Measurements from ENCODE around the gene ATAD3B.
"Not testable (repeated sequence)": the region's sequence is repeated elsewhere in the genome, so short reads cannot be mapped to it uniquely, and the experiment has no call there.

ATAD3B gene, protein sequence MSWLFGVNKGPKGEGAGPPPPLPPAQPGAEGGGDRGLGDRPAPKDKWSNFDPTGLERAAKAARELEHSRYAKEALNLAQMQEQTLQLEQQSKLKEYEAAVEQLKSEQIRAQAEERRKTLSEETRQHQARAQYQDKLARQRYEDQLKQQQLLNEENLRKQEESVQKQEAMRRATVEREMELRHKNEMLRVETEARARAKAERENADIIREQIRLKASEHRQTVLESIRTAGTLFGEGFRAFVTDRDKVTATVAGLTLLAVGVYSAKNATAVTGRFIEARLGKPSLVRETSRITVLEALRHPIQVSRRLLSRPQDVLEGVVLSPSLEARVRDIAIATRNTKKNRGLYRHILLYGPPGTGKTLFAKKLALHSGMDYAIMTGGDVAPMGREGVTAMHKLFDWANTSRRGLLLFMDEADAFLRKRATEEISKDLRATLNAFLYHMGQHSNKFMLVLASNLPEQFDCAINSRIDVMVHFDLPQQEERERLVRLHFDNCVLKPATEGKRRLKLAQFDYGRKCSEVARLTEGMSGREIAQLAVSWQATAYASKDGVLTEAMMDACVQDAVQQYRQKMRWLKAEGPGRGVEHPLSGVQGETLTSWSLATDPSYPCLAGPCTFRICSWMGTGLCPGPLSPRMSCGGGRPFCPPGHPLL

GRCh38 chr1:1471389-1472052 is at the start of gene ATAD3B:
Gene ATAD3B, plus strand, starts transcription at chr1:1471765. Its CDS starts 120 bp downstream, at chr1:1471885.
- peak; percentile 94 for DNase-seq (ENCODE audit: low spot score)

GRCh38 chr1:1421907-1422464 is 49.6 kb upstream of the ATAD3B start:
- DNase-seq (ENCODE audit: low spot score) = no peak

GRCh38 chr1:1422465-1423244 is 48.9 kb upstream of the ATAD3B start:
- DNase-seq (ENCODE audit: low spot score) = no peak

DNA sequence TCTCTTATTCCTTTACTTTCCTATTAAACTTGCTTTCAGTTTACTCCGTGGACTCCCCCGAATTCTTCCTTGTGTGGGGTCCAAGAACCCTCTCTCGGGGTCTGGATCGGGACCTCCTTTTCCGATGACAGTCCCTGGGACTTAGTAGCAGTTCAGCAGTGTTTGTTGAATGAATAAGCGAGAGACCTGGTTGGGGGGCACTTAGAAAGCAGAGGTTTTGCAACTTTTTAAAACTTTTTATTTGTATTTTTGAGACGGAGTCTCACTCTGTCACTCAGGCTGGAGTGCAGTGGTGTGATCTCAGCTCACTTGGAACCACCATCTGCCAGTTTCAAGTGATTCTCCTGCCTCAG is 48.3 kb upstream of the ATAD3B start:
- DNase-seq (ENCODE audit: low spot score) = no peak

DNA sequence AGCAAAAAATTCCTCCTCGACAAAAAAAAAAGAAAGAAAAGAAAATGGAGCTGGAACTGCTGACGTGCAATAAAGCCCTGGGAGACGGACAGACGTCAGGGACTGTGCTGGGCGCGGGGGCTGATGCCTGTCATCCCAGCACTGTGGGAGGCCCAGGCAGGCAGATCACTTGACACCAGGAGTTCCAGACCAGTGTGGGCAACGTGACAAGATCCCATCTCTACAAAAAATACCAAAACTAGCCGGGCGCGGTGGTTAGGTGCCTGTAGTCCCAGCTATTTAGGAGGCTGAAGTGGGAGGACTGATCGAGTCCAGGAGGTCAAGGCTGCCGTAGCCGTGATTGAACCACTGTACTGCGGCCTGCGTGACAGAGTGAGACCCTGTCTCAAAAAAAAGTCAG is 46.9 kb upstream of the ATAD3B start:
- no peak for DNase-seq (ENCODE audit: low spot score)

DNA sequence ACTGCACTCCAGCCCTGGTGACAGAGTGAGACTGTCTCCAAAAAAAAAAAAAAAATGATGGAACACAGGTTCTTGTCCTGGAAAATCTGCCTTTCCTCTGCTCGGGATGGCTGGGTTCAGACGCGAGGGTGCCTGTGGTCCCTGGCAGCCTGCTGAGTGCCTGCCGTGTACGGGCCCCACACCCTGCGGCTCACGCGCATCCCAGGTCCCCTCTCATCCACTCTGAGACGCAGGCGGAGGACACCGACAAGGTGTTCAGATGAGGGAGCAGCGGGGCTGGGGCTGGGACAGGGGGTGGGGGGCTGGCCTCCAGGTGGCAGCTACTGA is 46.2 kb upstream of the ATAD3B start:
- DNase-seq (ENCODE audit: low spot score) = no peak

DNA sequence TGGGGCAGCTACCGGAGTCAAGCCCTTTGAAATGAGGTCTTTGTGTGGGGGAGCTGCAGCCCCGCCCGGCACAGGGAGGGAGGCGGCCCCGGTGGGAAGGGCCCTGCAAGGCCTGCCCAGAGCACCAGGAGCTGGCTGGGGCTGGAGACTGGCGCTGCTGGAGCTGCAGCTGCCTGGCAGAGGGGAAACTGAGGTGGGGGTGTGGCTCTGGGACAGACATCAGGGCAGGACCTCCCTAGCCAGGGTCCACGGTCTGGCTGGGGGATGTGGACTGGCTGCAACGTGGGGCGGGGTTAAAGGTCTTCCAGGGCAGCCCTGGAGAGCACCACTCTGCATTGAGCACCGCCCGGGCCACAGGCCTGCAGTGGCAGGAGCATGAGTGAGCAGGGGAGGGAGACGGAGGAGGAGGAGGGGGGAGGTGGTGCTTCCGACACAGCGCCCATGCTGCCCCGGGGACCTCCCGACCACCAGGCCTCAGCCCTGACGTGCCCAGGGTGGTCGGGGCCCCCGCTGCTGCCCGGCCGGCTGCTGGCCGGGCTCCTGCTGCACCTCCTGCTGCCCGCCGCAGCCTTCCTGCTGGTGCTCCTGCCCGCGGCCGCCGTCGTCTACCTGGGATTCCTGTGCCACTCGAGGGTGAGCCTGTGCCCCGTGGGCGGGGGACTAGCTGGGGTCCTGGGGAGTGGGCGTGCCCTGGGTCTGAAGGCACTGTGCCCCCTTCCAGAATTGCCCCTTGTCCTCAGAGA is 45.6 kb upstream of the ATAD3B start:
- DNase-seq (ENCODE audit: low spot score) = no peak

DNA sequence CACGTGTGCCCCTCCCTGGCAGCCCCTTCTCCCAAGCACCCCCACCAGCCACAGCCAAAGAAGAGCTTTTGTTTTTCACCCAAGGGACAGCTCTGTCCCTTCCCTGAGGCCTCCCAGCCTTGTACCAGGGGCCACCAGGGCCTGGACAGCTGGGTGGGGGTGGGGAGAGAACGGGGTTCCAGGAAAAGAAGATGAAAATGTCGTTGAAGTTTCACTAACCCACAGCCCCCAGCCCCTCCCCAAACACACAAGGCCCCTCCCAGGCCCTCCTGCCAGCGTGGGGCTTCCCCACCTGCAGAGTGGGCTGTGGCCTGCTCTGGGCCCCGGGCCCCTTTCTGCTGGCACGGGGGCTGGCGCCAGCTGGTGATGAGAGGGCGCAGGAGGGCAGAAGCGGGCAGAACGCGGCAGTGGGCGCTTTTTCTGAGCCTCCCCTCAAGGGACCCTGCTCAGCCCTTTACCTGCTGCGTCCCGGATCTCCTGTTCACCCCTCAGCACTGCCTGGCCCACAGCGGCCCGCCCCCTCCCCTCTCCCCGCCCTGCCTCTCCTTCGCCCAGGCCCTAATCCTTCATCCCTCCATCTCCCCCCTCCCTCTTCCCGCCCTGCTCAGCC is 45.0 kb upstream of the ATAD3B start:
- DNase-seq (ENCODE audit: low spot score) = no peak

GRCh38 chr1:1427106-1427819 is 44.3 kb upstream of the ATAD3B start:
- no peak for DNase-seq (ENCODE audit: low spot score)

- DNase-seq (ENCODE audit: low spot score) = no peak
Observed at GRCh38 chr1:1427820-1428148, 43.8 kb upstream of the ATAD3B start.

- DNase-seq (ENCODE audit: low spot score) = no peak
Observed at GRCh38 chr1:1428174-1428573, 43.4 kb upstream of the ATAD3B start.

DNA sequence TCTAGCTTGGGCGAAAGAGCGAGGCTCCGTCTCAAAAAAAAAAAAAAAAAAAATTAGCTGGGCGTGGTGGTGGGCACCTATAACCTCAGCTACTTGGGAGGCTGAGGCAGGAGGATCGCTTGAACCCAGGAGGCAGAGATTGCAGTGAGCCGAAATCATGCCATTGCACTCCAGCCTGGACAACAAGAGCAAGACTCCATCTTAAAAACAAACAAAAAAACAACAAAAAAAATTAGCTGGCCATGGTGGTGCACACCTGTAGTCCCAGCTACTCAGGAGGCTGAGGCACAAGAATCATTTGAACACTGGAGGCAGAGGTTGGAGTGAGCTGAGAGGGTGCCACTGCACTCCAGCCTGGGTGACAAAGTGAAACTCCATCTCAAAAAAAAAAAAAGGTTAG is 42.6 kb upstream of the ATAD3B start:
- not testable (repeated sequence) for DNase-seq (ENCODE audit: low spot score)

DNA sequence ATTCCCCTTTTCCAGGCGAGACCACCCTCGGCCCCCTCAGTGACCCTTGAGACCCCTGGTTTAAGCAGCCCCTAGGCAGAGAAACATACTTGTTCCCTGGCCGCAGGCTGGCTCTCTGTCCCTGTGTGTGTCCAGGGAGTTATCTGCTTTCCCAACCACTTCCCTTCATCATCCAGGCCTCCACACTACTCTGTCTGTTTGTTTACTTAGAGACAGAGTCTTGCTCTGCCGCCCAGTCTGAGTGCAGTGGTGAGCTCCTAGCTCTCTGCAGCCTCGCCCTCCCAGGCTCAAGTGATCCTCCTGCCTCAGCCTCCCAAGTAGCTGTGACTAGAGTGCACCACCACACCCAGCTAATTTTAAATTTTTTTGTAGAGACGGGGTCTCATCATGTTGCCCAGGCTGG is 41.9 kb upstream of the ATAD3B start:
- no peak for DNase-seq (ENCODE audit: low spot score)

DNA sequence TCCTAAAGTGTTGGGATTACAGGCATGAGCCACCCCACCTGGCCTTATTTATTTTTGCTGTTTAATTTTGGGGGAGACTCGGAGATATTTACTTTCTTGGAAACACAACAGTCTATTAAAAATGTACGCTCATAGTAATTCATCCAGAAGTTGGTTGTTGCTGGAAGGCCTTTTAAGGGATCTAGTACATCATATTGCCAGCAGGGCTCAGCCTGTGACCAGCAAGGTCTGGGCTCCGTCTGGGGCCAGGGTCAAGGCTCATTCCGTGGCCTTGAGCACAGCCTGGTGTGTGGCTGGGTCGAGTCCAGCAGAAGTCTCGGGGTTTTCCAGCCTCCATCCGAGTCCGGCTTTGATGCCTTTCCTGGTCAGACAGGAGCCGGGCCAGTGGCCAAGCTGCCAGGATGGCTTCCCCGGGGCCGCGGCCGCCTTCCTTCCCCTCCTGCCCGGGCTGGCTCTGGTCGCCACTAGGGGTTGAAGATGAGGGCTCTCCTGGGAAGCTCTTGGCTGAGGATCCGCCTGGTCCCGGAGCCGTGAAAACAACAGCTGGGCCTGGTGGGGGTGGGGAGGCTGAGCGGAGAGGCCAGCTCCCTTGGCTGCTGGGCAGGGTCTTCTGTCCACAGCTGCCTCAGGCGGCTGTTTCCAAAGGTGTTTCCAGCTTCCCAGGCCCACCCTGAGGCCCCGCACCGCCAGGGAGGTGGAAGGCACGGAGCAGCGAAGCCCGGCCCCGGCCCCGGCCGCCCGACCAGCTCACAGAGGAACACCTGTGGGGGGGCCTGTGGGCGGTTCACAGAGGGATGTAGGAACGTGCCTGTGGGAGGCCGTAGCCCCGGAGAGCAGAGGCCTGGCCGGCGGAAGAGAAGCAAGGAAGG is 41.2 kb upstream of the ATAD3B start:
- no peak for DNase-seq (ENCODE audit: low spot score)

DNA sequence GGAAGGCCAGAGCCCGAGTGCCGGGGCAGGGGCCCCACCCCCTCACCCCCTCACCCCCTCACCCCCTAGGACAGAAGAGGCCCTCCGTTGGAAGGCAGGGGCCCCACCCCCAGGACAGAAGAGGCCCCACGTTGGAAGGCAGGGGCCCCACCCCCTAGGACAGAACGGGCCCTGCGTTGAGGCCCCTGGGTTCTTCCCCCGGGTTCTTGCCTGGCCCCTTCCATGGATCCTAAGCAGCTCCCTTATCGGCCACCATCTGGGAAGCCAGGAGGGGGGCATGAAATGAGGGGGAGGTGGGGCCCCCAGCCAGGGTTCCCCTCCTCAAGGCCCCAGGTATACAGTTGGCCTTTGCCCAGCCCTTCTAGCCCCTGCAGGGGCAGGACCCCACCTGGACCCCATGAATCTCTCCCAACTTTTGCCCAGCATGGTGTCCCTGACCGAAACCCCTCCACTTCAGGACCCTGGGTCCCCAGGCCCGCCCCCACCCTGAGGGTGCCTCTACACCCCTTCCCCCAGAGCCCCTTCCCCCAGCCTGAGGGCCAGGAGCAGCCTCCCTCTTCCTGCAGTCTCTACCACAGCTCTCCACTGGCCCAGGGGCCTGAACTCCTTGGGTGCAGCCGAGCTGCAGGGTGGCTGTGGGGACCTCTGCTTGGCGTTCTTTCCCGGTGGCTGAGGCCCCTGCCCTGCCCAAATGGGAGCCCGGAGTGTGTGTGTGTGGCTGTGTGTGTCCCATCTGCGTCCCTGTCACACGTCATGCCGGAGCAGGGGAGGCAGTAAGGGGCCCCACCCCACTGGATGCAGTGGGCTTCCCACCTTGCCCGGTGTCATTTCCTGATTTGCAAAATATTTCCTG is 40.3 kb upstream of the ATAD3B start:
- DNase-seq (ENCODE audit: low spot score) = no peak

DNA sequence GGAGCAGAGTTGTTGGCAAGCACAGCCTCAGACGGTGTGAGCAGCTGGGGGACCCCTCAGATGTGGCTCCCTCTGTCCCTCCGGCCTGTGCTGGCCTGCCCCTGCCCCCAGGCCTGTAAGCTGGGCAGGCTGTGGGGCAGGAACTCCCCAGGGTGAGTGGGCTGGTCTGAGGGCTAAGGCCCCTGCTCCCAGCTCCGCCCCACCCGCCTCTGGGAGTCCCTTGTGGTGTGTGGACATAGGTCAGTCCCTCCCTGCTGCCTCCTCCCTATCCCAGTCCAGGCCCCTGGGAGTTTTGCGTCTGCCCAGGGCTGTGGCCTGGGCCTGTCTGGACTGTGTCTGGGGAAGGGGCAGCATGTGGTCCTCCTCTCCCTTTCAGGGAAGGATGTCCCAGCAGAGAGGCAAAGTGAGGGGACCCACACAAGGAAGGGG is 39.7 kb upstream of the ATAD3B start:
- peak; percentile 66 for DNase-seq (ENCODE audit: low spot score)

GRCh38 chr1:1432274-1432950 is 39.2 kb upstream of the ATAD3B start:
- DNase-seq (ENCODE audit: low spot score) = no peak

Data from cerebellar cortex (tissue), 1 donor.